ENCODE data around the gene CAPSL. TPM values are rescaled to one million over a fixed set of nuclear protein-coding genes. Genes with fewer than 3 reads are reported as not detected.

CAPSL gene
- total RNA-seq, 1 donor from 2014 or later, result not detected

- Mint-ChIP-seq H3K27ac (ENCODE audit: unreplicated experiment) (no peak overlapping the region), H3K27me3 (ENCODE audit: unreplicated experiment) (no peaks in the 10 kb centered on the region), H3K9me3 (ENCODE audit: unreplicated experiment) (no peaks in the 10 kb centered on the region), H3K4me3 (ENCODE audit: unreplicated experiment) (no peak overlapping the region), H3K4me1 (ENCODE audit: low read depth, unreplicated experiment) (no peaks in the 10 kb centered on the region), H3K36me3 (ENCODE audit: unreplicated experiment) (no peaks in the 10 kb centered on the region)
- TF ChIP-seq, protein P1, sequence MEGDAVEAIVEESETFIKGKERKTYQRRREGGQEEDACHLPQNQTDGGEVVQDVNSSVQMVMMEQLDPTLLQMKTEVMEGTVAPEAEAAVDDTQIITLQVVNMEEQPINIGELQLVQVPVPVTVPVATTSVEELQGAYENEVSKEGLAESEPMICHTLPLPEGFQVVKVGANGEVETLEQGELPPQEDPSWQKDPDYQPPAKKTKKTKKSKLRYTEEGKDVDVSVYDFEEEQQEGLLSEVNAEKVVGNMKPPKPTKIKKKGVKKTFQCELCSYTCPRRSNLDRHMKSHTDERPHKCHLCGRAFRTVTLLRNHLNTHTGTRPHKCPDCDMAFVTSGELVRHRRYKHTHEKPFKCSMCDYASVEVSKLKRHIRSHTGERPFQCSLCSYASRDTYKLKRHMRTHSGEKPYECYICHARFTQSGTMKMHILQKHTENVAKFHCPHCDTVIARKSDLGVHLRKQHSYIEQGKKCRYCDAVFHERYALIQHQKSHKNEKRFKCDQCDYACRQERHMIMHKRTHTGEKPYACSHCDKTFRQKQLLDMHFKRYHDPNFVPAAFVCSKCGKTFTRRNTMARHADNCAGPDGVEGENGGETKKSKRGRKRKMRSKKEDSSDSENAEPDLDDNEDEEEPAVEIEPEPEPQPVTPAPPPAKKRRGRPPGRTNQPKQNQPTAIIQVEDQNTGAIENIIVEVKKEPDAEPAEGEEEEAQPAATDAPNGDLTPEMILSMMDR (IDR thresholded peaks at IDR 0.05; ENCODE audit: partially characterized antibody, unreplicated experiment), result no peak
- DNase-seq, result no peak
Observed at GRCh38 chr5:35855187-35855586, 83.2 kb downstream of the CAPSL start.

Other genes with a start within 250 kb of the CAPSL start
- not detected for gene IL7R, start 81.7 kb downstream of the CAPSL start, total RNA-seq (ENCODE audit: unreplicated experiment)
- gene UGT3A1, start 52.8 kb upstream of the CAPSL start, total RNA-seq (ENCODE audit: unreplicated experiment), result not detected
- gene UGT3A2, start 128.3 kb upstream of the CAPSL start, total RNA-seq (ENCODE audit: unreplicated experiment), result 0.37 TPM
- 32.8 TPM for gene LMBRD2, start 213.3 kb upstream of the CAPSL start, total RNA-seq (ENCODE audit: unreplicated experiment)
- gene SKP2, start 213.5 kb upstream of the CAPSL start, total RNA-seq (ENCODE audit: unreplicated experiment), result 47.8 TPM